ENCODE measurements around the gene RSPO4. TPM values are rescaled to one million over a fixed set of nuclear protein-coding genes. Genes with fewer than 3 reads are reported as not detected.

Gene RSPO4
- total and polyA plus RNA-seq, 2 experiments from 2014 or later, result 2.8 to 4.5 TPM

- no peaks in the 10 kb centered on the region for H3K36me3 ChIP-seq (ENCODE audit: insufficient read depth)
- H3F3A ChIP-seq (replicated peaks; ENCODE audit: low read depth), result no peaks in the 10 kb centered on the region
- Mint-ChIP-seq H3K27me3 (ENCODE audit: insufficient read depth, low read depth, poor library complexity) (peaks cover 14% of the 10 kb centered on the region), H3K4me3 (no peak overlapping the region), H3K36me3 (ENCODE audit: low read depth) (no peaks in the 10 kb centered on the region), H3K27ac (no peak overlapping the region), H3K9me3 (no peaks in the 10 kb centered on the region), H3K4me1 (peaks cover 5% of the 10 kb centered on the region)
- ATAC-seq, result no peak
- H4K20me1 ChIP-seq (replicated peaks; ENCODE audit: insufficient read depth), result no peaks in the 10 kb centered on the region; the same call in 1 of the 2 replicates
- no peak overlapping the region for H2AFZ ChIP-seq
- TF ChIP-seq POLR2AphosphoS5 (IDR thresholded peaks at IDR 0.05; ENCODE audit: low read depth), result no peak
- DNase-seq (ENCODE audit: low spot score), result no peak
- H3K79me2 ChIP-seq (replicated peaks; ENCODE audit: insufficient read depth), result no peaks in the 10 kb centered on the region
- H3K4me1 ChIP-seq (ENCODE audit: insufficient read depth), result no peaks in the 10 kb centered on the region
- H3K4me2 ChIP-seq, result no peak overlapping the region
- no peak overlapping the region for H3K27ac ChIP-seq (ENCODE audit: low read depth)
- no peak overlapping the region for H3K4me3 ChIP-seq
- H3K9me2 ChIP-seq (ENCODE audit: insufficient read depth), result no peaks in the 10 kb centered on the region
- H3K27me3 ChIP-seq (ENCODE audit: insufficient read depth), result no peaks in the 10 kb centered on the region
These were observed 9.1 kb downstream of the RSPO4 start for GRCh38 chr20:992801-993535.

- Histone ChIP-seq H3K36me3 (ENCODE audit: insufficient read depth) (no peaks in the 10 kb centered on the region), H3K79me2 (replicated peaks; ENCODE audit: insufficient read depth) (no peaks in the 10 kb centered on the region), H3F3A (replicated peaks; ENCODE audit: low read depth) (no peaks in the 10 kb centered on the region), H3K27ac (ENCODE audit: low read depth) (no peak overlapping the region), H3K9me2 (ENCODE audit: insufficient read depth) (no peaks in the 10 kb centered on the region), H3K4me1 (ENCODE audit: insufficient read depth) (no peaks in the 10 kb centered on the region), H4K20me1 (replicated peaks; ENCODE audit: insufficient read depth) (no peaks in the 10 kb centered on the region; the same call in 1 of the 2 replicates), H2AFZ (no peak overlapping the region), H3K4me2 (no peak overlapping the region), H3K4me3 (no peak overlapping the region), H3K27me3 (ENCODE audit: insufficient read depth) (no peaks in the 10 kb centered on the region)
- H3K4me1 Mint-ChIP-seq, result peaks cover 6% of the 10 kb centered on the region
- DNase-seq (ENCODE audit: low spot score) (peak; percentile 67), ATAC-seq (peak; percentile 68)
- H3K27ac Mint-ChIP-seq, result no peak overlapping the region
- TF ChIP-seq CREB1 (CRISPR knock-in tag; IDR thresholded peaks at IDR 0.05; ENCODE audit: low read depth) (0 out of 2 replicates have a peak, but pooled peaks have one; percentile 30), NANOG (IDR thresholded peaks at IDR 0.05; ENCODE audit: borderline replicate concordance) (no peak), POLR2AphosphoS5 (IDR thresholded peaks at IDR 0.05; ENCODE audit: low read depth) (no peak)
- peaks cover 16% of the 10 kb centered on the region for H3K27me3 Mint-ChIP-seq (ENCODE audit: insufficient read depth, low read depth, poor library complexity)
- H3K36me3 Mint-ChIP-seq (ENCODE audit: low read depth), result no peaks in the 10 kb centered on the region
- no peaks in the 10 kb centered on the region for H3K9me3 Mint-ChIP-seq
- no peak overlapping the region; the same call in 2 of the 3 replicates for H3K4me3 Mint-ChIP-seq
These were observed 10.3 kb downstream of the RSPO4 start for GRCh38 chr20:991850-992249.

GRCh38 chr20:990293-990959, 11.7 kb downstream of the RSPO4 start:
- Histone ChIP-seq H3K36me3 (ENCODE audit: insufficient read depth) (no peaks in the 10 kb centered on the region), H3K4me2 (no peak overlapping the region), H3K4me1 (ENCODE audit: insufficient read depth) (no peaks in the 10 kb centered on the region), H3F3A (replicated peaks; ENCODE audit: low read depth) (no peaks in the 10 kb centered on the region), H2AFZ (no peak overlapping the region), H3K27me3 (ENCODE audit: insufficient read depth) (no peaks in the 10 kb centered on the region), H3K79me2 (replicated peaks; ENCODE audit: insufficient read depth) (no peaks in the 10 kb centered on the region), H3K27ac (ENCODE audit: low read depth) (no peak overlapping the region), H4K20me1 (replicated peaks; ENCODE audit: insufficient read depth) (no peaks in the 10 kb centered on the region; the same call in 1 of the 2 replicates), H3K4me3 (no peak overlapping the region), H3K9me2 (ENCODE audit: insufficient read depth) (no peaks in the 10 kb centered on the region)
- DNase-seq (ENCODE audit: low spot score), result no peak
- ATAC-seq, result peak; percentile 39; the same call in 2 of the 3 replicates
- Mint-ChIP-seq H3K36me3 (ENCODE audit: low read depth) (no peaks in the 10 kb centered on the region), H3K27me3 (ENCODE audit: insufficient read depth, low read depth, poor library complexity) (peaks cover 18% of the 10 kb centered on the region), H3K4me3 (no peak overlapping the region), H3K4me1 (peaks cover 9% of the 10 kb centered on the region), H3K27ac (no peak overlapping the region; the same call in 1 of the 2 replicates), H3K9me3 (no peaks in the 10 kb centered on the region)
- TF ChIP-seq POLR2AphosphoS5 (IDR thresholded peaks at IDR 0.05; ENCODE audit: low read depth) (no peak), REST (IDR thresholded peaks at IDR 0.05; ENCODE audit: unreplicated experiment) (no peak), ZNF331 (CRISPR knock-in tag; IDR thresholded peaks at IDR 0.05; ENCODE audit: low read depth) (no peak), ZNF114 (CRISPR knock-in tag; IDR thresholded peaks at IDR 0.05) (no peak), EZH2 (IDR thresholded peaks at IDR 0.05; ENCODE audit: low read depth, unreplicated experiment) (no peak), CREB1 (CRISPR knock-in tag; IDR thresholded peaks at IDR 0.05; ENCODE audit: low read depth) (no peak)

Measured in GM23338 (cell line).